C1 segment of cervical spinal cord (tissue), 14 donors: ENCODE data around the gene TCP11.

Experiments used
- DNase-seq, 14 donors: peaks; one replicate each; lab custom pipeline; 2025; lab: John Stamatoyannopoulos, UW

The TCP11 gene

GRCh38 chr6:35141007-35141655 is at the start of gene TCP11:
Gene TCP11 (minus strand): TSS chr6:35141339. CDS start chr6:35140870, 469 bp downstream.
- no peak for DNase-seq

DNA sequence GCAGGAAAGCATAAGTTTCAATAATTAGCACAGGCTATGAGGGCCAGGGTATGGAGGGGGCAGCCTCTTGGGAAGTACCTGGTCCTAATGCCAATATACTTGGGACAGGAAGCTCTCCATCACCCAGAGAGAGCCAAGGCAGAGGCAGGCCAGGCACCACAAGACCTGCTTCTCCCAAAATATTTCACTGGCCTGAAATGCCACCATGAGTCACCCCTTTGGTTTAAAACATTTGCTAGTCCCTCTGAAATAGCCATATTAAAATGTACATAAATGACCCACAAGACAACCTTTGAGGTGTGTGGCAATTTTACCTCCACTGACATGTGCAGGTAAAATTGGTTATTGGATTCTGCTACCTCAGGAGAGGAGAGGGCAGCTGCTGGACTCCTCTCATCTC is 49.2 kb upstream of the TCP11 start:
- no peak for DNase-seq

GRCh38 chr6:35188886-35189285 is 47.7 kb upstream of the TCP11 start:
- no peak for DNase-seq

DNA sequence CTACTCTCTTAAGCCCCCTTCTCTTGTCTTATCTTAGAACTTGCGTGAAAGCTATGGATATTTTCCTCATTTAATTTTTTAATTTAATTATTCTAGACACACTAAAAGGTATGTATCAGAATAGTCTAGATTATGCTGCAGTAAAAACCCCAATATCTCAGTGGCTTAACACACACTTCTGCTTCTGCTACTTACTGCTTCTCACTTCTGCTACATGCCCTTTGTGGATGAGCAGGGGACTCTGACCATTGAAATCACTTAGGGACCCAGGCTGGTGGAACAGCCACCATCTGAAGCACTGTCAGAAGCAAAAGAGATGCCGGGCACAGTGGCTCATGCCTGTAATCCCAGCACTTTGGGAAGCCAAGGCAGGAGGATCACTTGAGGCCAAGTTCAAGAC is 45.4 kb upstream of the TCP11 start:
- no peak for DNase-seq

- DNase-seq: no peak
Measured at GRCh38 chr6:35185971-35186370, 44.8 kb upstream of the TCP11 start.

GRCh38 chr6:35185302-35185681 is 44.2 kb upstream of the TCP11 start:
- DNase-seq: no peak

DNA sequence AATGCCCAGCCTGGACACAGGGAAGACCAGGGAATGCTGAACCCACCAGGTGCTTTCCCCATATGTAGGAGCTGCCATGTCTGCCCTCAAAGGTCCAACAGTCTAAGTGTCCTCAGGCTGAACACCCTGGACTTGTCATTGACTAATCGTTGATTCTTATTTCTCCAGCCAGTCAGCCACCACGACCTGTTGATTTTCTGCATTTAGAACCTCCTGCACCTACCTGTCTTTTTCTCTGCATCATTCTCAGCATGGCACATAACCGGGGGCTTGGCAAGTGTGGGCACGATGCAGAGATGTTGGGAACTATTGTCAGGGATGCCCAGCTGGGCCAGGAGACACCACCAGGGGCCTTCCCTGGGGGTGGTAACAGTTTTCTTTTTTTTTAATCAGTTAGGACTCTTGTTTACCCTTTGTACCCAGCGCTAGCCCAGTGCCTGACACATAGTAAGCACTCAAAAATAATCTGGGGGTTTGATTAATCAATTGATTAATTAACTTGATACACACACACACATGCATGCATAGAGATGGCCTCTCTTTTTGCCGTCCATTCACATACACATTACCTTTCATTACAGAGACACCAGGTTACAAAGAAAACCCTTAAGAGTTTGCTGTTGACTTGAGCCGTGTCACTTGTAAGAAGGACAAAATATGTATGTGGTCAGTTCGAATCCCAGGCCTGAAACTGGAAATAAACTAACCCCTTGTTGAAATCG is 43.6 kb upstream of the TCP11 start:
- no peak for DNase-seq

GRCh38 chr6:35183935-35184334 is 42.8 kb upstream of the TCP11 start:
- DNase-seq: no peak

GRCh38 chr6:35183281-35183680 is 42.1 kb upstream of the TCP11 start:
- DNase-seq: no peak

DNA sequence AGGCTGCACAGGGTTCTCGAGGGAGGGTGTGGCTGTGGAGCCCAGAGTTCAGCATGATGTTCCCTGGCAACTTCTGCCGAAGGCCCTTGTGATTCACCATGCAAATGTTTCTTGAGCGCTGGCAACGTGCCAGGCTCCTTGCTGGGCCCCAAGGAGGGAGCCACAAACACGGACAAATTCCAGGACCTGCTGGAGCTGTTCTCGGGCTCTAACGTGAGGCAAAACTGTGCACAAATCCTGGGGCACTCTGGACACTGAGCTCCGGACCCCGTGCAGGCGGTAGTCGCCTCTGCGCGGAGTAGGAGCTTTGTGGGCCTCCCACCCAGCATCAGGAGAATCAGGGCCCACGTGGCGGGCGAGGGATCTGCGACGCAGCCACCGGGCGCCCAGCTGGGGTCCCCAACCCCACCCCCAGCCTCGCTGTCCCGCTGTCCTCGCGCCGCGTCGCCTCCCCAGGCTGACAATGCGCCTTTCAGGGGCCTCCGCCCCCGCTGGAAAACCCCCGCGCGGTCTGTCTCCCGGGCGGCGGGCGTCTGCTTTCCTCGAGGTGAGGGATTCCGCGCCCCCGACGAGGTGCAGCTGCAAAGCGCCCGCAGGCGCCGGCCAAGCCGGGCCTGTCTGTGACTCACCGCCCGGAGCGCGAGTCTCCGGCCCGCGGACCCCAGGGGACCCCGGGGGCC is 40.9 kb upstream of the TCP11 start:
- DNase-seq: no peak

DNA sequence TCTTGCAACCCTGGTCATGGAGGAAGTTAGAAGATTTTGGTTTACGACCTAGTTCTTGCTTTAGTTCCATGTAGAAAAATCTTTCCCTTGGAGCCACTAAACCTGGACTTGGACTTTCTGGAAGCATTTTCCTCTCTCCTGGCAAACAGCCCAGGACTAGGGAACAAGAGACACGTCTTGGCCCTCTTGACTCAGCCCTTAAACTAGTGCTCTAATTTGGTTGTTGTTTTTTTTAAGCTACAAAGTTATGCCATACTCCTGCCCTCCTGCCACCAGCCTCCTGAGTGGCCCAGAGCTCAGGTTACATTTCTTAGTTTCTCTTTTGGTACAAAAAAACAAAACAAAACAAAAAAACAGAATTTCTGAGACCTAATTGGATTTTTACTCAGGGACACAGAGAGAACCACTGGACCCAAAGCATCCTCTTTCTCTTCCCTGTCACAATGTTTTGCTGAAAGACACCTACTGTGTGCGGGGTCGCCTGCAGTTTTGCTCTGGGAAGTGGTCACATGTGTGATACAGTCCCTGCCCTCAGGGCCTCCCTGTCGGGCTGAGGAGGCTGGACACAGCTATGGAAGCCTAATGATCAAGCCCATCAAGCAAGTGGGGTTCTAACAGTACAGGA is 40.3 kb upstream of the TCP11 start:
- no peak for DNase-seq

DNA sequence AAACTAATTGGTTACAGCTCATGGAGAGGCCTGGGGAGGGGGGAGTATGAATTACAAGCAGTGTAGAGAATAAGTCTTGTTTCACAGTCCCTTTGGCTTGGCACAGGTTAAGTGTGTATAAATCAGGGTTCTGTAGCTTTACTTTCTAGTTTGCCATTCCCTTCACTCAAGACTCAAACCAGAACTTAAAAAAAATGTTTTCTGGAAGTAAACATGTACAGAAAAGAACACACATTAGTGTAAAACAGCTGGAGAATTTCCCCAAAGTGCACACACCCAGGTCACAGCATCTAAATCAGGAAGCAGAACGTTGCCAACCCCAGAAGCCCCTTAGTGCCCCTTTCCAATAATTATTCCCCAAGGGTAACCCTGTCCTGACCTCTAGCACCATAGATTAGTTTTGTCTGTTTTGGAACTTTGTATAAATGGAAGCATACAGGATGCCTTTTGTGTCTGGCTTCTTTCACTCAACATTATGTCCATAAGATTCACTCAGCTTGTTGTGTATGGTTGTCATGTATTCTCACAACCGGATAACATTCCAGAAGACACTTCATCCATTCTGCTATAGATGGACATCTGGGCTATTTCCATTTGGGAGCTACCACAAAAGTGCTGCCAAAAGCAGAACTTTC is 38.9 kb upstream of the TCP11 start:
- DNase-seq: no peak

DNA sequence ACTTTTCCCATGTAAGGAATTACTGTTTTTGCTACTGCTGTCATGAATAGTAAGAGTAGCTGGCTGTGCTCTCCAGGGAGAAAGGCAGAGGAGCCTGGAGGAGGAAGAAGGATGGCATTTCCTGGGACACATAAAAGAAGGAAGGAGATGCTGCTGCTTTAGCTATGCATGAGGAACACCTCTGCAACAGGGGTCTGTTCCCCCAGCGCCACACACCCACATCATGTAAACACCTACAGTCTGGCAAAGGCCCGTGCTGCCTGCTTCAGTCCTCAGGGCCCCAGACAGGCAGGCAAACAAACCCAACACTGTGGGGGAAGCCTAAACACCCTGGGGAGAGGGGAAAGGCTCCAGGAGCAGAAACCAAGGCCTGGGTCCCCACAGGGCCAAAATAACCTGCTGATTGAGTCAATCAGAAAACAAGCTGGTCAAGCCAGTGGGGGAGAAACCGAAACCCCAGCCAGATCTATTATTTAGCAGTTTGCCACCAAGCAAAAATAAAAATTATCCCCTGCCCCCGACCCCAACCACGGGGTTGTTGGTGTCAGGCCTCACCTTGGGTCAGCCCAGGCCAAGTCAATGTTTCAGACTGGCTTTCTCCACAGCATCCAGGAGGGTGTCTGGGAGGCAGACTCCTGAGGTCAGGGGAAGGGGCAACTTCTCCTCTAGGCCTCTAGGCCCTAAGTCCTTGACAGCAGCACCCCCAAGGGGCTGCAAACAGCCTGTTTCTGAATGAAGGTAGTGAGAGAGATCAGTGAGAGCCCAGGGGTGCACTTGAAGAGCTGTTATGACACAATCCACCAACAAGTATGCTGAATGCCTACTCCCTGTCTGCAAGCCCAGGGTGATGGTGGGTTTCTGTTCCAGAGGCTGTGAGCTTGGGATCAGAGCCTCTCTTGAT is 38.0 kb upstream of the TCP11 start:
- no peak for DNase-seq

DNA sequence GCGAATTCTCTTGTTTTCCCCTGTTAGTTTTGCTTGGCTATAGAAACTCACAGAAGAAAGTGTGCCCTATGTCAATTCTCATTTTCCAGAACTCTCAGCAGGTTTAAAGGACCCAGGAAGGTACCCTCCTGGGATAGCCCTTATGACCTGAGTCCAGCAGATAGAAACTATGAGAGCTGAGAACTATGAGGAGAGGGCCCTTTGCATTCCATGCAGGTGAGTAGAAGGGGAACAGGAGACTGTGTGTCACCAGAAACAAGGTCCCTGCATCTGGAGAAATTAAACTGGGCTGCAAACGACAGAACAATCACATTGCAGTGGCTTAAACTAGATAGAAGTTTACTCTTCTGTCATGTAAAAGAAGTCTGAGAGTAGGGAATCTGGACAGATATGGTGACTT is 36.9 kb upstream of the TCP11 start:
- no peak for DNase-seq

DNA sequence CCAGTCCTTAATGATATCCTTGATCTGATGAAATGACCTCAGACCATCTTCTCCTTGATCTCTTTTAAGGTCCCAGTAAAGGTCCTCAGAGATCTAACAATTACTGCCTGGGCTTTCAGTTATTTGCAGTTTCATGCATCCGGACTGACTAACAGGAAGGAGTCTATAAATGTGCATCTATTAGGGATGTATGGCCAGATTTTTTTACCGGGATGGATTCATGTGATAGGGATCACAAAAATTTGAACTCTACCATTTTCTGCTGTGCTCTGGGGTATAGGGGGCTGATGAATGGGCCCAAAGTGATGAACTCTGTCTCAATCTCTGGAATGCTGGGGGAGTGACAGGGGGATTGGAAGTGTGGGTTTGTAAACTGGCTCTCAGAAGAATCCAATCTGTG is 36.5 kb upstream of the TCP11 start:
- no peak for DNase-seq

DNA sequence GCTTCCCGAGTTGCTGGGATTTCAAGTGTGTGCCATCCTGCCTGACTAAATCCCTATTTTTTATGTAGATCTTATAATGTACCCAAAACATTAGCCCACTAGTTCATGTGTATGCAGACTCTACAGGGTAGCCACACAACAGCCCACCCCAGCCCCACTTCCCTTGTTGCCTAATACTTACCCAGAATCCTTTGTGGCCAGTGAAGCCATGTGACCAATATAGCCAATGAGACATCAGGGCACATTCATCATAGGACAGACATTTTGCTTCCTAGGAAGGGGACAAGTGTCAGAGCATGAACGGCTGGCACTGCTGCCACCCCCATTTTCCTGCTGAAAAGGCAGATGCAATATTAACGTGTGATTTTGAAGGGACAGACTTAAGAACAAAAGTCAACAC is 36.0 kb upstream of the TCP11 start:
- DNase-seq: no peak

- DNase-seq: no peak
Measured at GRCh38 chr6:35176301-35177024, 35.3 kb upstream of the TCP11 start.

DNA sequence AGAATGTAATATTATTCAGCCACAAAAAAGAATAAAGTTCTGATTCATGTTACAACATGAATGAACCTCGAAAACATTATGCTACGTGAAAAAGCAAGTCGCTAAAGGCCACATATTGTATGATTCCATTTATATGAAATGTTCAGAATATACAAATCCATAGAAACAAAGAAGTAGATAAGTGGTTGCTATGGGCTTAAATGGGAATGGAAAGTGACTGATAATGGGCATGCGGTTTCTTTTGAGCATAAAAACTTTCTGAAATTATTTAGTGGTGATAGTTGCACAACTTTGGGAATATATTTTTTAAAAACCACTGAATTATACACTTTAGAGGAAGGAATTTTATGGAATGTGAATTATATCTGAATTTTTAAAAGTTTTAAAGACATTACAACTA is 33.4 kb upstream of the TCP11 start:
- no peak for DNase-seq

- no peak for DNase-seq
Measured at GRCh38 chr6:35174088-35174434, 32.9 kb upstream of the TCP11 start.

DNA sequence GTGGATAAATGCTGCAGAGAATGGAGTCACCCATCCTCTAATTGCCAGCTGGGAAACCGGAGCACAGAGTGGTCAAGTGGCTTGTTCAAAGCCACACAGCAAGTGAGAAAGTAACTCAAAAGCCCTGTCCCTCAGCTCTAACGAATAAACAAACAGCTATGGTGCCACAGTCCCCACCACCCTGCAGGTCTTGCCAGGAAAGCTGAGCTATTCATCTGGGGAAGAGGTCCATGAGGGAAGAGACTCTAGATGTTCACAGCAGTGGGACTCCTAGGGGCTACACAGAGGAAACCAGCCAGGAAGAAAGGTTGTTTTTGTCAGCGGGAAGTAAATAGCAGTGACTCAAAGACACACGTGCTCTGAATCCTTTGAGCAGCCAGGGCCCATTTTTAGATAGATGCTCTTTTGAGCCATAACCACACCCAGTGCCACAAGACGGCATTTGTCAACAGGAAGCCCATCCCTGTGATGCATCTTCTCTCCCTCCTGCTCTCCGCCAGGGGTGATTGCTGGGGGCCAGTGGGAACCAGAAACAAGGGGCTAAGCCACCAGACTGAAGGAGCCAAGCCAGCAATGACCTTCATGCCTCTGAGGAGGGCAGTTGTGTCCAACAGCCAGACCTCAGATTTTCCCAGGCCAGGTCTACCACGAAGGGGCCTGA is 32.4 kb upstream of the TCP11 start:
- DNase-seq: no peak
